Uterus (tissue), 2 donors: Measurements from ENCODE around the gene MCMBP.

ENCODE experiments used
- CTCF ChIP-seq, 4 experiments: fragments of 200-600 bp in 2 of 4; fragments of 450-650 bp in 2 of 4; sonication (generic) in 2 of 4; IDR thresholded peaks; one replicate each; pipeline ENCODE4 v1.5.1; 2016 to 2019; ENCODE audit warnings: antibody characterized with exemption in 4 of 4, mild to moderate bottlenecking in 2 of 4, moderate library complexity in 1 of 4
- POLR2A ChIP-seq, 2 donors: fragments of 450-650 bp; IDR thresholded peaks; one replicate each; pipeline ENCODE4 v1.6.1; 2016; ENCODE audit warnings: antibody characterized with exemption in 2 of 2, mild to moderate bottlenecking in 1 of 2, moderate library complexity in 1 of 2

- TF ChIP-seq POLR2A (IDR thresholded peaks at IDR 0.05): no peak
- no peak for TF ChIP-seq CTCF (IDR thresholded peaks at IDR 0.05)
These were observed 14.6 kb downstream of the MCMBP start for GRCh38 chr10:119858063-119858462.
